Heart right ventricle (tissue), 16 donors: Measurements from ENCODE around the gene SNAPC3. TPM values are rescaled to one million over a fixed set of nuclear protein-coding genes. Genes with fewer than 3 reads are reported as not detected.

Source experiments
- ATAC-seq, 8 donors: fragments of 200-7000 bp; cut with Tn5 transposase; one replicate each; pipeline ENCODE4 v1.9.1; 2020; ENCODE audit warnings: mild to moderate bottlenecking in 8 of 8, moderate library complexity in 8 of 8, moderate number of reproducible peaks in 1 of 8
- DNase-seq, 2 donors: peaks; one replicate each; pipeline ENCODE4 v3.0.0-alpha.2; 2020
- H3K27ac ChIP-seq, 10 donors: fragments of 200-600 bp; sonication (generic) in 2 of 10; one replicate each; pipeline versions ENCODE4 v1.5.0 to v1.8.0; 2020 to 2022; ENCODE audit warnings: mild to moderate bottlenecking in 3 of 10
- H3K27me3 ChIP-seq, 7 donors: fragments of 200-600 bp; one replicate each; pipeline ENCODE4 v1.8.0; 2021 to 2022; ENCODE audit warnings: mild to moderate bottlenecking in 2 of 7
- H3K36me3 ChIP-seq, 9 donors: fragments of 200-600 bp; sonication (generic) in 1 of 9; one replicate each; pipeline versions ENCODE4 v1.5.0 to v1.8.0; 2020 to 2022; ENCODE audit warnings: mild to moderate bottlenecking in 2 of 9
- H3K4me1 ChIP-seq, 9 donors: fragments of 200-600 bp; sonication (generic) in 1 of 9; one replicate each; pipeline versions ENCODE4 v1.5.0 to v1.8.0; 2020 to 2022; ENCODE audit warnings: mild to moderate bottlenecking in 4 of 9
- H3K4me3 ChIP-seq, 10 donors: fragments of 200-600 bp; sonication (generic) in 2 of 10; one replicate each; pipeline versions ENCODE4 v1.5.0 to v1.8.0; 2020 to 2022; ENCODE audit warnings: mild to moderate bottlenecking in 7 of 10, moderate library complexity in 2 of 10
- H3K9me3 ChIP-seq, 11 donors: fragments of 200-600 bp in 10 of 11; sonication (generic) in 2 of 11; one replicate each; pipeline versions ENCODE4 v1.5.0 to v1.8.0; 2013 to 2022; ENCODE audit warnings: mild to moderate bottlenecking in 2 of 11, control low read depth in 1 of 11, moderate library complexity in 1 of 11
- CTCF ChIP-seq, 9 donors: fragments of 200-600 bp; sonication (generic) in 2 of 9; IDR thresholded peaks; one replicate each; pipeline versions ENCODE4 v1.5.0 to v1.8.0; 2021 to 2022; ENCODE audit warnings: antibody characterized with exemption in 9 of 9, mild to moderate bottlenecking in 5 of 9, moderate library complexity in 1 of 9
- WGBS, 2 donors: extraction: QIAGEN DNeasy Blood & Tissue Kit; methylation state at CpG; one replicate each; pipeline ENCODE4 v1.1.7; 2013; ENCODE audit warnings: inconsistent platforms in 1 of 2; 5-methylcytosine and 5-hydroxymethylcytosine counted together
- intact Hi-C, 10 donors: fragments of 100-400 bp; cut with DNase I; formaldehyde crosslinking; loops; one replicate each; pipeline versions ENCODE4 v1.11.1 to v1.14.2; 2022
- polyA plus RNA-seq, 2 donors: library from polyadenylated mRNA; stranded (reverse); fragments of 200-250 nt; gene quantifications; one replicate each; pipeline ENCODE4 v1.2.3, GENCODE V29; 2013
- total RNA-seq, 10 donors: library from RNA; stranded (reverse); fragmentation: NEBNext Ultra II Directional in 3 of 10; extraction: Animal tissue kit (Norgen Biotek cat#: 25700) in 3 of 10; gene quantifications; one replicate each; pipeline versions ENCODE4 v1.2.1 to v1.2.4, GENCODE V29; 2021 to 2023
- donor health status: Arrhythmogenic right ventricular cardiomyopathy.
- donor health status: ischemic (EF 13 %, LVEDD 7.1; RV severe dilation, severe dysfunction).
- donor health status: healthy with polysubstance abuse.
- donor health status: DM: no; HTN: yes; CAD: no.
- donor health status: DM: no; HTN: no; CAD: no.
- donor health status: ischemic (EF 25% LVEDD 6.9; RV normal size, moderate dysfunction).
- donor health status: ischemic (EF 25% LVEDD 5.7; RV mildly dilated, moderate dysfunction).
- donor health status: healthy.
- donor health status: DM: yes; HTN: yes; CAD: no.
- donor health status: Ischemic cardiomyopathy.
- donor health status: ischemic (EF 35%, LVEDD 5.7; RV mildly dilated, moderate dysfunction).
- donor health status: nonischemic (EF 11% LVEDD 7.7; RV severe dilation, severe dysfunction).
- donor health status: DM: yes; HTN: yes; CAD: no.
- donor health status: PGD.
- donor health status: ischemic (EF 29% LVEDD 5.4; RV normal size, mild dysfunction).
- donor health status: nonischemic (EF 23%, LVEDD 6.1; RV moderate dilation, normal function).

Gene SNAPC3
- total and polyA plus RNA-seq, 12 donors, result 10.2 to 41.8 (median 36.5) TPM

GRCh38 chr9:15468145-15468544, 45.5 kb downstream of the SNAPC3 start:
- DNase-seq (no peak), ATAC-seq (no peak)
- H3K4me1 ChIP-seq, result no peaks in the 10 kb centered on the region
- TF ChIP-seq CTCF (IDR thresholded peaks at IDR 0.05), result no peak
- 81 to 89% methylated on average over 3 of the region's 3 CpGs for WGBS, 2 donors
- H3K9me3 ChIP-seq, result no peaks in the 10 kb centered on the region
- intact Hi-C loops, result loop anchor here in 1 of 10 donors (1.0 to 10.0 kb wide), 2 partner anchors 31 to 47 kb away; partner anchors contain the start of gene PSIP1
- no peaks in the 10 kb centered on the region for H3K27me3 ChIP-seq
- H3K4me3 ChIP-seq, result no peak overlapping the region
- no peak overlapping the region for H3K27ac ChIP-seq
- peaks cover 0 to 100% (median 31%) of the 10 kb centered on the region in 9 donors for H3K36me3 ChIP-seq

- Histone ChIP-seq H3K27ac (no peak overlapping the region), H3K9me3 (no peaks in the 10 kb centered on the region), H3K4me3 (no peak overlapping the region), H3K27me3 (no peaks in the 10 kb centered on the region), H3K4me1 (no peaks in the 10 kb centered on the region), H3K36me3 (peaks cover 0 to 100% (median 27%) of the 10 kb centered on the region in 9 donors)
- intact Hi-C loops, result loop anchor here in 1 of 10 donors (10.0 kb wide), 1 partner anchor 45 kb away; the partner anchor contains the start of gene PSIP1
- TF ChIP-seq CTCF (IDR thresholded peaks at IDR 0.05), result no peak
- ATAC-seq (no peak), DNase-seq (no peak)
- WGBS, 2 donors, result 77 to 79% methylated on average over 1 of the region's 1 CpG
Observed at GRCh38 chr9:15469406-15469805, 46.7 kb downstream of the SNAPC3 start.

- no peaks in the 10 kb centered on the region for H3K27me3 ChIP-seq
- no peak overlapping the region for H3K4me3 ChIP-seq
- ATAC-seq (no peak), DNase-seq (no peak)
- H3K9me3 ChIP-seq, result no peaks in the 10 kb centered on the region
- H3K4me1 ChIP-seq, result no peaks in the 10 kb centered on the region
- H3K27ac ChIP-seq, result no peak overlapping the region
- H3K36me3 ChIP-seq, result peaks cover 0 to 100% (median 26%) of the 10 kb centered on the region in 9 donors
- 95% methylated on average over 2 of the region's 2 CpGs for WGBS, 2 donors
- TF ChIP-seq CTCF (IDR thresholded peaks at IDR 0.05), result no peak
- intact Hi-C loops, result loop anchor here in 1 of 10 donors (10.0 kb wide), 1 partner anchor 45 kb away; the partner anchor contains the start of gene PSIP1
Observed at GRCh38 chr9:15469862-15470261, 47.2 kb downstream of the SNAPC3 start.

GRCh38 chr9:15475923-15476536, 53.4 kb downstream of the SNAPC3 start:
- Histone ChIP-seq H3K9me3 (no peaks in the 10 kb centered on the region), H3K36me3 (peaks cover 0 to 86% (median 11%) of the 10 kb centered on the region in 9 donors), H3K27ac (no peak overlapping the region), H3K4me3 (no peak overlapping the region), H3K4me1 (no peaks in the 10 kb centered on the region), H3K27me3 (no peaks in the 10 kb centered on the region)
- DNase-seq, result no peak
- WGBS, 2 donors, result 92% methylated on average over 8 of the region's 8 CpGs
- no peak for TF ChIP-seq CTCF (IDR thresholded peaks at IDR 0.05)
- intact Hi-C loops, result no loop called here
- no peak for ATAC-seq
